NOMO-1 treated with dmso at 0.1 percent for 144 hours (cell line): Measurements from ENCODE around the gene SYNE1.
"Not testable (repeated sequence)": the region's sequence is repeated elsewhere in the genome, so short reads cannot be mapped to it uniquely, and the experiment has no call there.

ENCODE experiments used
- DNase-seq: peaks from one replicate; lab custom pipeline; 2025; ENCODE audit not compliant: unreplicated experiment; lab: John Stamatoyannopoulos, UW

Gene SYNE1

DNA sequence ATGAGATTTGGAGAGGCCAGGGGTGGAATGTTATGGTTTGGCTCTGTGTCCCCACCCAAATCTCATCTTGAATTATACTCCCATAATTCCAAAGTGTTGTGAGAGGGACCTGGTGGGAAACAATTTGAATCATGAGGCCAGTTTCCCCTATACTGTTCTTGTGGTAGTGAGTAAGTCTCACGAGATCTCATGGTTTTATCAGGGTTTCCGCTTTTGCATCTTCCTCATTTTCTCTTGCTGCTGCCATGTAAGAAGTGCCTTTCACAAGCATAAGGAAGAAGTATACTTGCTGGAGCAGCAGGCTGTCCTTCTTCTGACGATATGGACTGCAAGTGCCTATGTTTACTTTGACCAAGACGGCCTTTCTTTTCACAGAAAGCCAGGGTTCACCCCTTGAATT is 559.2 kb downstream of the SYNE1 start:
- no peak for DNase-seq

GRCh38 chr6:152076242-152076641 is 560.9 kb downstream of the SYNE1 start:
- not testable (repeated sequence) for DNase-seq

DNA sequence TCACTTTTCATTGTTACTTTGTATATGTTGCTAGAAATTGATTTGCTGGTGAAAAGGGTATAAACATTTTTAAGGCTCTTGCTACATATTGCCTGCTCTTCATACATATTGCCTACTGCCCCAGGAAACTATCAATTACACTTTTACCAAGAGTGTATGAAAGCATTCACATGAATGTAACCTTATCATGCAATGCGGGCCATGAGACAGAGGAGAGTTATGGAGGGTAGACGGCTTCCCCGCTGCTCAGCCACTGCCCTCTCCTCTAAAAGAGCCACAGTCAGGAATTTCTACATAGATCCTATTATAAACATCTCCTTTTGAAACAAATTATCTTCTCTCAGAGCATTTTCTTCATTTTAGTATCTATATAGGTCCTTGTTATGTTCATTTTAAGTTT is 565.3 kb downstream of the SYNE1 start:
- DNase-seq: no peak
